GM21786 (cell line): ENCODE results near the gene ZFP3.
"Not testable (repeated sequence)": the region's sequence is repeated elsewhere in the genome, so short reads cannot be mapped to it uniquely, and the experiment has no call there.

Experiments
- ATAC-seq: cut with Tn5 transposase; IDR thresholded peaks from one replicate; pipeline ENCODE4 v1.9.1; 2021; ENCODE audit not compliant: unreplicated experiment

Gene ZFP3

GRCh38 chr17:5077275-5077674, 992 bp upstream of the ZFP3 start:
- ATAC-seq, result not testable (repeated sequence)

- no peak for ATAC-seq
These were observed 524 bp upstream of the ZFP3 start for GRCh38 chr17:5077781-5078105.

- ATAC-seq, result no peak
These were observed 2.3 kb downstream of the ZFP3 start for GRCh38 chr17:5080591-5080990.

- ATAC-seq, result no peak
These were observed 14.1 kb downstream of the ZFP3 start for GRCh38 chr17:5092218-5093010.

- no peak for ATAC-seq
These were observed 18.4 kb downstream of the ZFP3 start for GRCh38 chr17:5096731-5097100.

- no peak for ATAC-seq
These were observed 19.0 kb downstream of the ZFP3 start for GRCh38 chr17:5097101-5097834.

- no peak for ATAC-seq
These were observed 21.0 kb downstream of the ZFP3 start for GRCh38 chr17:5099271-5099670.

GRCh38 chr17:5100832-5101231, 22.6 kb downstream of the ZFP3 start:
- ATAC-seq, result no peak

GRCh38 chr17:5110816-5111215, 32.5 kb downstream of the ZFP3 start:
- no peak for ATAC-seq

- ATAC-seq, result peak; percentile 77
These were observed 33.3 kb downstream of the ZFP3 start, which contains the start of gene ZNF232 for GRCh38 chr17:5111402-5112204. TSS of gene ZNF232 (minus strand) at chr17:5111878. CDS start at chr17:5111822, 56 bp downstream.

GRCh38 chr17:5115673-5116651, 37.7 kb downstream of the ZFP3 start, which contains the start of gene USP6:
TSS of gene USP6 (plus strand) at chr17:5116032. CDS start at chr17:5130368, 14,336 bp downstream.
- no peak for ATAC-seq

GRCh38 chr17:5118219-5118618, 40.0 kb downstream of the ZFP3 start:
- ATAC-seq, result no peak

GRCh38 chr17:5120036-5120435, 41.8 kb downstream of the ZFP3 start:
- no peak for ATAC-seq

GRCh38 chr17:5120436-5121185, 42.3 kb downstream of the ZFP3 start:
- ATAC-seq, result not testable (repeated sequence)

- no peak for ATAC-seq
These were observed 43.0 kb downstream of the ZFP3 start for GRCh38 chr17:5121186-5121841.

GRCh38 chr17:5122056-5122455, 43.8 kb downstream of the ZFP3 start:
- not testable (repeated sequence) for ATAC-seq

GRCh38 chr17:5122586-5123342, 44.5 kb downstream of the ZFP3 start:
- no peak for ATAC-seq
